ENCODE data around the gene TSPAN9.

The TSPAN9 gene

GRCh38 chr12:3274664-3275063, 197.5 kb downstream of the TSPAN9 start:
- DNase-seq (ENCODE audit: low read depth in 2 of 2) = no peak

DNA sequence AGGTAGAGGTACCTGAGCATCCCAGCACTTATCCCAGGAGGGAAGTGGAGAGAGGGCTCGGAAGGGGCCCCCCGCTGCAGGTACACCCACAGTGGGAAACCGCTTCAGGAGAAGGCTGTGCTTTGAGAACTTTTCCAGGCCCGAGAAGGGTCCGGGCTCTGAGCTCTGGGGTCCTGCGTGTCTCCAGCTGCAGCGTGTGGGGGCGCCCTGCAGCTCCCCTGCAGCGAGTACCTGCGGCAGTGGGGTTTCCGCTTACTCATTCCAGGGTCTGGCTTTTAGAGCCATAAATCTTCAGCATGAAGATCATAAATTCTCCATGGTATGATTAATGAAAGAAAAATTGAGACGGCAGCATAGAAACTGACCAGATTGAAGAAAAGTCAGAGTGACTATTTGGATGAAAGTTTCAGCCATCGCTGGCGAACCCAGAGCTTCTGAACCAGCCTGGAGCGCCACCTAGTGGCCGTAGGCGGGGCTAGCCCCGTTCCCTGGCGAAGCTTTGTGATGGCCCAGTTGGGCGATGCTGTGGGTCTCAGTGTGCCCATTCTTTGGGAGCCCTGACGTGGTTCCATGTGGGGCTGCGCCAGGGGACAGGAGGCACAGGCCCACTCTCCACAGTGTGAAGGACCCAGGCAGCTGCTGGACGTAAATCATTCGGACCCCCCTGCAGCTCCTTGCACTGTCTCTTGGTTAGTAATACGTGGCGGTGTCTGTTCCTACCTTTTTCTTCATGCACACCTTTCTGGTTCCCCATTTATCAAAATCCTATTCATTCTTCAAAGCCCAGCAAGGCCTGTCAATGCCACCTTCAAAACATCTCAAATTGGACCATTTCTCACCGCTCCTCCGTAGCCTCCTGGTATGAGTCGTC, 198.2 kb downstream of the TSPAN9 start:
- peak; percentile 28 to 43 for DNase-seq (ENCODE audit: low read depth in 2 of 2)

- no peak for DNase-seq (ENCODE audit: low read depth in 2 of 2)
Measured at GRCh38 chr12:3276226-3276625, 199.0 kb downstream of the TSPAN9 start.

DNA sequence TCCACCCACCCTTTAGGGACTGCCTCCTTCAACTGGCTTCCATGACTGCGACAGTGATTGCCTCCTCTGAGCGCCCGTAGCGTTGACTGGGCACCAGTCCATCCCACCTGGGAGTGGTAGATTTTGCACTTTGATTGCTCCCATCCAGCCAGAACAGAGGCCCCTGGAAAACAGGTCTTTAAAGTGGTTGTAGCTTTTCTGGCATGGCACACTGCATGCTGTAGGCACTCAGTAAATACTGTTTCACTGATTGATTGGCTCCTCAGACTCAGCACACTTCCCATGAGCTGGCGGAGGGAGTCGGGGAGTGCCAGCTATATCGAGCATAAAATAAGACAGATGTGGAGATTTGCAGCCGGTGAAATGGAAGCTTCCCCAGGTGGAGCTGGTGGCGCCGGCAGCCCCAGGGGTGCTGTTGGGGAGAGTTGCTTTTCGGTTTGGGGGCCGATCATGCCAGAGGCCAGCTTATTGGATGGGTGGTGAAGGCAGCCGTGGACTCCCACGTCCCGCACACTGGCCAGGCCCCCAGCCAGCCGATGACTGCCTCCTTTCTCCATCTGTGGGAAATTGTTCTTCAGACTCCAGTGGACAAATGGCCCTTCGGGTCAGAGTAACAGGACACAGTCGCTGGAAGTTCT, 200.2 kb downstream of the TSPAN9 start:
- no peak for DNase-seq (ENCODE audit: low read depth in 2 of 2)

GRCh38 chr12:3278681-3279414, 201.7 kb downstream of the TSPAN9 start:
- no peak for DNase-seq (ENCODE audit: low read depth in 2 of 2)

DNA sequence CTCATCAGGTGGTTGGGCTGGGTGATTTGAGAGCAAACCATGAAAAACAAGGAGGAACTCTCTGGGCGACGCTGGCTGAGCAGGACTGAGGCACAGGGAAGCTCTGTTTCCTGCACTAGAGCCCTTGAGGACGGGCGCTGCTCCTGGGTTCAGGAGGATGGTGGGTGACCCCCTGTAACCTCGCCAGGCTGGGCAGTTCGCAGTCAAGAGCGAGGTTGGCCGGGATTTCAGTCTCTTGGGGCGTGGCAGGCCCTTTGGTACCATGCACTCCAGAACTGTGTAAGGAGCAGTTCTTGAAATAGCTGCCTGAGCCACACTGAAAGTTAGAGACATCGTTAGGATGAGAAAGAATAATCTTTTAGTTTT, 202.2 kb downstream of the TSPAN9 start:
- DNase-seq (ENCODE audit: low read depth in 2 of 2) = no peak

DNA sequence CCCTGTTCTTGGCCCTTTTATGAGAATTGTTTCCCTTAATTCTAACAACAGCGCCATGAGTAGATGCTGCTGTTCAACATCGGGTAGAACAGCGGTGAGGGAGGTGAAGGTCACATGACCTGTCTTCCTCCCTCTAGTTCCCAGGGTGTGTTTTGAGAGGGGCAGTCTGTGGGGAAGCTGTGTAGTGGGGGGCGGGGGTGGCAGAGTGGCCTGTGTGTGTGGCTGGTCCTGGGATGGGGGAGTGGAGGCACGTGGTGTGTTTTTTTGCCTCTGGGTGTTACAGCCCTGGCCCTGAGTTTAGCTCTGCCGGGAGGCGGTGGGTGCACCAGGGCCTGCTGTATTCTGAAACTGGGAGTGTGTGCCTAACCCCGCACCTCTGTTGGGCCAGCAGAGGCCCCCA, 202.7 kb downstream of the TSPAN9 start:
- no peak for DNase-seq (ENCODE audit: low read depth in 2 of 2)

DNA sequence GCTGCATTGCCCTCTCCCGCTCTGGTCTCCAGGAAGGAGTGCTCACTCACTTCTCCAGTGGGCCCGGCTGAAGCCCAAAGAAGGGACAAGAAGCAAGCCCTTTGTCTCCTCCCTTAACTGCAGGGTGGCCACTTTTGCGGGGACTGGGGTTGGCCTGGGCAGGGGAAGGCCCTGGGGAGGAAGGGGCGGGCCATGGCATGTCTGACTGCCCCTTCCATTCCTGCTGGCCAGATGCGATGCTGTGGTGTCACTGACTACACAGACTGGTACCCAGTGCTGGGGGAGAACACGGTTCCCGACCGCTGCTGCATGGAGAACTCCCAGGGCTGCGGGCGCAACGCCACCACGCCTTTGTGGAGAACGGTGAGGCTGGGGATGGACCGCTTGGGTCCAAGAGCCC, 203.8 kb downstream of the TSPAN9 start:
- DNase-seq (ENCODE audit: low read depth in 2 of 2) = no peak

GRCh38 chr12:3281588-3282383, 204.6 kb downstream of the TSPAN9 start:
- no peak for DNase-seq (ENCODE audit: low read depth in 2 of 2)

DNA sequence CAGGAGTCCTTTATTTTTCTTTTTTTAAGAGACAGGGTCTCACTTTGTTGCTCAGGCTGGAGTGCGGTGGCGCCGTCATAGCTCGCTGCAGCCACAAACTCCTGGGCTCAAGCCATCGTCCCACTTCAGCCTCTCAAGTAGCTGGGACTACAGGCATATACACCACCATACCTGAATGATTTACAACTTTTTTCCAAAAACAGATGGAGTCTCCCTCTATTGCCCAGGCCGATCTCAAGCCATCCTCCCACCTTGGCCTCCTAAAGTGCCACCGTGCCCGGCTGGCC, 205.1 kb downstream of the TSPAN9 start:
- DNase-seq (ENCODE audit: low read depth in 2 of 2) = no peak

DNA sequence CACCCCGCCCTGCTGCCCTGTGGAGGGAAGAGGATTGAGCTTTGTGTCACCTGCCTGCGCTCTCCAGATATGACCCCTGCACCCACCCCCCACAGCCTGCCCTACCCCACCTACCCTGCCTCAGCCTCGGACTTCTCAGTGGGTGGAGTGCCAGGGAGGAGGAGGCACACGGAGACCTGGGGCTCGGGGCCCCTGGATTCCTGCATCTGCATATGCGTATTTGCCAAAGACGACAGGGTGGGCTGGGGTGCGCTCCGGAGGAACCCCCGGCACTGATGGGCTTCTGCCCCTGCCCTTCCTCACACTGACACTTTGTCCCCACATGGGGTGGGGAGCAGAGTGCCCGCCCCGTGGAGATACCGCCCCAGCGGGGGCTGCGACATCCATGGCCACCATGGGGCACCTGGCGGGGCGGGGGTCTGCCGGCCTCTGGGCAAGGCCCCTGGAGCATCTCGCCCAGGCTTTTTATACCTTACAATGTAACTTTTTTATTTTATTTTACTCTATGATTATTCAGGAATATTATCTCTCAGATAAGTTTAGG, 206.0 kb downstream of the TSPAN9 start:
- no peak for DNase-seq (ENCODE audit: low read depth in 2 of 2)

DNA sequence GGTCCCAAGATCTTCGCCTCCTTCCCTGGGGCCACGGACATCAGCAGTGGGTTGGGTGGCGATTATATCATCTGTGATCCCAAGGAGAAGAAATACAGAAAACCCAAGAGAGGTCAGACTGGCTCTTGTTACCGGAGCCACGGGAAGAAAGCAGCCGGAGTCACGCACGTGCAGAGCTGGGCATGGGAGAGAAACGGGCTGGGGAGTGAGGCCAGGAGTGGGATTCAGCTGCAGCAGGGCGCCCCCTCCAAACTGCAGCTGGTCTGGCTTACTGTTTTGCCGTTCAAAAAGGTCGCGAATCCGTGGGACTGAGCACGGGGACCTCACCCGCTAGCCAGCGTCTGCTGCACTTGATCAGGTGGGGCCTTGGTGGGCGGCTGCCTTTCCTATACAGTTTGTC, 207.2 kb downstream of the TSPAN9 start:
- no peak for DNase-seq (ENCODE audit: low read depth in 2 of 2)

DNA sequence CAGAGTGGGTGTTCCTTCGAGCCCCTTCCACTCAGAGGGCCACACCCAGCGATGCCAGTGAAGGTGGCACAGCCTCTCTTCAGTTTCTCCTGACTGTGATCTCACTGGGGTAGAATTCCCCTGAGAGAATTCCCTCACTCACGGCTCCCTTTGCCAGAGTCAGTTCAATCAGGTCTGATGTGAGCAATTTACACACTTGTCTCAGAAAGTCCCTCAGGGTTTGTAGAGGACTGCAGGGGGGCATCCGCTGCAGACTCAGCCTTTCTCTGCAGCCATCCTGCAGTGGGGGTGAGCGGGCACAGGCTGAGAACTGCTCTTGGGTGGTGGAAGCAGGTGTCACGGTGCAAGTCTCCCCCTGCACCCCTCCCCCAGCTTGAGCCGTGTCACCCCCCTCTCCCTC, 208.4 kb downstream of the TSPAN9 start:
- DNase-seq (ENCODE audit: low read depth in 2 of 2) = no peak

DNA sequence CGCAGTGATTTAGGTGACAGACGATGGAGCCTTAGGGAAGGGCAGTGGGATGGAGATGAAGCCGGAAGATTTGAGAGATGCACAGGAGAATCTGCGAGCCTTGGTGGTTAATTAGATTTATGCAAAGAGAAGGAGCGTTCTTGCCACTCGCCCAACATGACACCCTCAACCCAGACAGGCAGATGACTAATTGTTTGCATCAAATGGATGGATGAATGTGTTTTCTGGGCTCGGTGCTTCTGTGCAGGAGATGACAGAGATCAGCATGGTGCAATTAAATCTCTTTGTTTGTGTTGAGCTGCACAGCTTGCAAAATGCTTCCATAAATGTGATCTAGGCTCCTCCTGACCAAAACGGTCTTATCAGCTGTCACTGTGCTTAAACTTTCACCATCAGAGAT, 211.5 kb downstream of the TSPAN9 start:
- DNase-seq (ENCODE audit: low read depth in 2 of 2) = no peak

- no peak for DNase-seq (ENCODE audit: low read depth in 2 of 2)
Measured at GRCh38 chr12:3289702-3290101, 212.5 kb downstream of the TSPAN9 start.

DNA sequence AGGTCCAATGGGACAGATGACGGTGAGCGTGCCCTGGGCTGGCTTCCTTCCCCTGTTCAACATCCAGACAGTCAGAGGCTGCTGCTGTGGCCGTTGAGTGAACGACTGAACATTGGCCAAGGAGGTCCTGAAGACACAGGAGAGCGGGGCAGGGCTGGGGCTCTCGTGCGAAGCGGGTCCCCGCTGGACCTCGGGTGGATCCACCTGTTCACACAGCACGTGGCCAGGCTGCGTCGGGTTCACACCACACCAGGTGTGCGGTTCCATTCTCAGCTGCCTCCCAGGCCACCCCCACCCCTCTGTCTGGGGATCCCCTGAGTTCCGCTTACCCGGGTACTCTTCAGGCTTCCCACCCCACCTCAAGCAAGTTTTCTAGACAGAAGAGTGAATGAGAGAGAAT, 214.8 kb downstream of the TSPAN9 start:
- no peak for DNase-seq (ENCODE audit: low read depth in 2 of 2)

GRCh38 chr12:3292677-3293412, 215.7 kb downstream of the TSPAN9 start:
- DNase-seq (ENCODE audit: low read depth in 2 of 2) = no peak

GRCh38 chr12:3293446-3294161, 216.4 kb downstream of the TSPAN9 start:
- DNase-seq (ENCODE audit: low read depth in 2 of 2) = no peak

GRCh38 chr12:3294481-3294911, 217.3 kb downstream of the TSPAN9 start:
- DNase-seq (ENCODE audit: low read depth in 2 of 2) = no peak

- DNase-seq (ENCODE audit: low read depth in 2 of 2) = no peak
Measured at GRCh38 chr12:3295225-3295624, 218.0 kb downstream of the TSPAN9 start.

Data from stimulated activated CD4-positive, alpha-beta T cell treated with anti-CD3 and anti-CD28 coated beads, Interleukin-1b, Interleukin-23, amount 100 ng/mL, for 1 hour (primary cell).